Pancreas (tissue), 10 donors: ENCODE measurements around the gene ARHGEF5. TPM values are rescaled to one million over a fixed set of nuclear protein-coding genes. Genes with fewer than 3 reads are reported as not detected.

Source experiments
- ATAC-seq, 4 donors: fragments of 200-7000 bp; cut with Tn5 transposase; one replicate each; pipeline versions ENCODE4 v1.8.0 to v1.9.1; 2020; ENCODE audit warnings: mild to moderate bottlenecking in 4 of 4, moderate library complexity in 4 of 4
- DNase-seq, 6 donors: peaks; one replicate each; pipeline ENCODE4 v3.0.0-alpha.2; 2020
- FAIRE-seq: peaks from 2 replicates; lab custom pipeline; 2012; peaks lifted over from hg19 to GRCh38; lab: Jason Lieb, UNC
- H3K27ac ChIP-seq, 4 donors: fragments of 200-600 bp; sonication (generic); 1 replicate in 3 of 4; 2 replicates in 1 of 4; pipeline versions ENCODE4 v1.5.0 to v1.8.0; 2020
- H3K27me3 ChIP-seq, 4 donors: fragments of 200-600 bp; one replicate each; pipeline ENCODE4 v1.8.0; 2021
- H3K36me3 ChIP-seq, 3 donors: fragments of 200-600 bp; sonication (generic) in 1 of 3; one replicate each; pipeline versions ENCODE4 v1.5.0 to v1.8.0; 2020 to 2021
- H3K4me1 ChIP-seq, 3 donors: fragments of 200-600 bp; one replicate each; pipeline ENCODE4 v1.8.0; 2021
- H3K4me3 ChIP-seq, 4 donors: fragments of 200-600 bp; sonication (generic) in 2 of 4; one replicate each; pipeline versions ENCODE4 v1.5.0 to v1.8.0; 2020 to 2021
- H3K9me3 ChIP-seq, 4 donors: fragments of 200-600 bp; one replicate each; pipeline ENCODE4 v1.8.0; 2021
- WGBS, 2 donors: extraction: QIAGEN DNeasy Blood & Tissue Kit; methylation state at CpG; one replicate each; pipeline ENCODE4 v1.1.7; 2013; 5-methylcytosine and 5-hydroxymethylcytosine counted together
- intact Hi-C, 3 donors: fragments of 100-400 bp; cut with DNase I; formaldehyde crosslinking; loops; one replicate each; pipeline versions ENCODE4 v1.11.1 to v1.14.2; 2022
- polyA plus RNA-seq, 2 donors: library from polyadenylated mRNA; stranded (reverse); fragments of 200-250 nt; gene quantifications; one replicate each; pipeline ENCODE4 v1.2.3, GENCODE V29; 2013
- total RNA-seq, 6 donors: library from RNA; stranded (reverse); fragmentation: NEBNext Ultra II Directional in 4 of 6; extraction: Animal tissue kit (Norgen Biotek cat#: 25700) in 4 of 6; gene quantifications; one replicate each; pipeline versions ENCODE4 v1.2.1 to v1.2.4, GENCODE V29; 2021 to 2023
- TF ChIP-seq, protein P1 (sequence below), 4 donors: fragments of 200-600 bp; sonication (generic) in 3 of 4; IDR thresholded peaks; one replicate each; pipeline versions ENCODE4 v1.5.0 to v1.8.0; 2021; ENCODE audit warnings: antibody characterized with exemption in 4 of 4
- donor health status: healthy with polysubstance abuse.
- donor health status: DM: no; HTN: no; CAD: no; lungs with moderate emphysema.
- donor health status: DM: no; HTN: no; CAD: no.
- donor health status: control.
- donor health status: control.
- donor health status: Bipolar disorder and iron deficiency.
- donor health status: DM: yes; HTN: yes; CAD: no.
- donor health status: DM: no; HTN: no; CAD: no.
- donor health status: DM: no; HTN: no; CAD: no.
- donor health status: DM: yes; HTN: yes; CAD: no.

The ARHGEF5 gene
- total and polyA plus RNA-seq, 8 donors, result 8.4 to 28.4 (median 15.7) TPM

- ATAC-seq (no peak), DNase-seq (peak in 1 of 6 donors; percentile 31), FAIRE-seq (no peak)
- WGBS, 2 donors, result 72 to 84% methylated on average over 9 of the region's 9 CpGs
- no peaks in the 10 kb centered on the region for H3K27me3 ChIP-seq
- no peaks in the 10 kb centered on the region for H3K36me3 ChIP-seq
- no peaks in the 10 kb centered on the region for H3K4me1 ChIP-seq
- intact Hi-C loops, result loop anchor here in 1 of 3 donors (10.0 kb wide), 1 partner anchor 223 kb away; no protein-coding TSS in a partner anchor
- TF ChIP-seq, protein P1, sequence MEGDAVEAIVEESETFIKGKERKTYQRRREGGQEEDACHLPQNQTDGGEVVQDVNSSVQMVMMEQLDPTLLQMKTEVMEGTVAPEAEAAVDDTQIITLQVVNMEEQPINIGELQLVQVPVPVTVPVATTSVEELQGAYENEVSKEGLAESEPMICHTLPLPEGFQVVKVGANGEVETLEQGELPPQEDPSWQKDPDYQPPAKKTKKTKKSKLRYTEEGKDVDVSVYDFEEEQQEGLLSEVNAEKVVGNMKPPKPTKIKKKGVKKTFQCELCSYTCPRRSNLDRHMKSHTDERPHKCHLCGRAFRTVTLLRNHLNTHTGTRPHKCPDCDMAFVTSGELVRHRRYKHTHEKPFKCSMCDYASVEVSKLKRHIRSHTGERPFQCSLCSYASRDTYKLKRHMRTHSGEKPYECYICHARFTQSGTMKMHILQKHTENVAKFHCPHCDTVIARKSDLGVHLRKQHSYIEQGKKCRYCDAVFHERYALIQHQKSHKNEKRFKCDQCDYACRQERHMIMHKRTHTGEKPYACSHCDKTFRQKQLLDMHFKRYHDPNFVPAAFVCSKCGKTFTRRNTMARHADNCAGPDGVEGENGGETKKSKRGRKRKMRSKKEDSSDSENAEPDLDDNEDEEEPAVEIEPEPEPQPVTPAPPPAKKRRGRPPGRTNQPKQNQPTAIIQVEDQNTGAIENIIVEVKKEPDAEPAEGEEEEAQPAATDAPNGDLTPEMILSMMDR (IDR thresholded peaks at IDR 0.05), result no peak
- H3K27ac ChIP-seq, result no peak overlapping the region
- no peak overlapping the region for H3K4me3 ChIP-seq
- H3K9me3 ChIP-seq, result no peaks in the 10 kb centered on the region
Measured at GRCh38 chr7:144398291-144398690, 43.1 kb downstream of the ARHGEF5 start.

- peak in 1 of 6 donors; percentile 37 for DNase-seq
- no peak for ATAC-seq
Measured at GRCh38 chr7:144398911-144399310, 43.7 kb downstream of the ARHGEF5 start.

DNA sequence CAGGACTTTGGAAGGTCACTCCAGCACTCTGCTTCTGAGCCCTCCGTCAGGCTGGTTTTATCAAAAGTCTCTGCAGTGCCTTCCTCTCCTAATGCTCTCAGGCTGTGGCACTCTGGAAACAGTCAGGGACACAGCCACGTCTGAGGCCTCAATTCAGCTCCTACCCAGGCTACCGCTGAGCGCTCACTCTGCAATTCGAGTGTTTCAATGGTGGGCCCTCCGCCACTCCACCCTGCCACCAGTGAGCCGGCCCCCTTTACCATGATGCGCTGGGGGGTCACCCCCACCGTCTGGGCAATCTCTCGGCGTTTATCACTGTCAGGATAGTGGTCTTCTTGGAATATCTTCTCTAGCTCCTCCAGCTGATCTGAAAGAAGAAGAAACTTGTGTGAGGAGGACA lies 44.7 kb downstream of the ARHGEF5 start:
- TF ChIP-seq, protein P1 (IDR thresholded peaks at IDR 0.05), result no peak
- Histone ChIP-seq H3K9me3 (no peaks in the 10 kb centered on the region), H3K27me3 (no peaks in the 10 kb centered on the region), H3K27ac (no peak overlapping the region), H3K4me1 (no peaks in the 10 kb centered on the region), H3K4me3 (no peak overlapping the region), H3K36me3 (no peaks in the 10 kb centered on the region)
- intact Hi-C loops, result loop anchor here in 1 of 3 donors (10.0 kb wide), 1 partner anchor 225 kb away; no protein-coding TSS in a partner anchor
- WGBS, 2 donors, result 74 to 79% methylated on average over 11 of the region's 11 CpGs
- DNase-seq (peak in 1 of 6 donors; percentile 34), FAIRE-seq (no peak), ATAC-seq (no peak)

More at GRCh38 chr7:144398911-144399310, 43.7 kb downstream of the ARHGEF5 start:
- TF ChIP-seq, protein P1 (IDR thresholded peaks at IDR 0.05), result no peak
- Histone ChIP-seq H3K27ac (no peak overlapping the region), H3K36me3 (no peaks in the 10 kb centered on the region), H3K9me3 (no peaks in the 10 kb centered on the region), H3K27me3 (no peaks in the 10 kb centered on the region), H3K4me1 (no peaks in the 10 kb centered on the region), H3K4me3 (no peak overlapping the region)
- FAIRE-seq, result no peak
- intact Hi-C loops, result loop anchor here in 1 of 3 donors (10.0 kb wide), 1 partner anchor 224 kb away; no protein-coding TSS in a partner anchor
- WGBS, 2 donors, result 66 to 77% methylated on average over 6 of the region's 6 CpGs

DNA sequence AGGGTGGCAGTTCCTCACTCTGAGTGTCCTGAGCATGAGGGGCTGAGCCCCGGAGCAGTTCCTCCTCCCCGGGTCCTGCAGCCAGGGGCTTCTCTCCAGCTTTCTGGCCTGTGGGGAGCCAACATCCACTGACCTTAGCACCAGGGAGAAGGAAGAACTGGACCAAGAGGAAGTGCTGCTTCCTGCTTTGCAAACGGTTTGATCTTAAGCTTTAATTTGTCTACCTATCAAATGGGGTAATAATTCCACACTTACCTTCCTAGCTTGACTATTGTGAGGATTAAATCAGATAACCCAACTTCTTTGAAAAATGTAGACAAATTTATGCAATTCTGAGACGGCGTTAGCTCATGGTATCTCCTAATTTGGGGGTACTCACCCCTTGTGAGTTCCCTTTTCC lies 46.3 kb downstream of the ARHGEF5 start:
- FAIRE-seq (no peak), DNase-seq (no peak), ATAC-seq (no peak)
- no peak overlapping the region for H3K27ac ChIP-seq
- H3K4me1 ChIP-seq, result no peaks in the 10 kb centered on the region
- no peaks in the 10 kb centered on the region for H3K9me3 ChIP-seq
- TF ChIP-seq, protein P1 (IDR thresholded peaks at IDR 0.05), result no peak
- WGBS, 2 donors, result 58 to 78% methylated on average over 5 of the region's 5 CpGs
- no peaks in the 10 kb centered on the region for H3K27me3 ChIP-seq
- no peak overlapping the region for H3K4me3 ChIP-seq
- no peaks in the 10 kb centered on the region for H3K36me3 ChIP-seq
- intact Hi-C loops, result no loop called here

DNA sequence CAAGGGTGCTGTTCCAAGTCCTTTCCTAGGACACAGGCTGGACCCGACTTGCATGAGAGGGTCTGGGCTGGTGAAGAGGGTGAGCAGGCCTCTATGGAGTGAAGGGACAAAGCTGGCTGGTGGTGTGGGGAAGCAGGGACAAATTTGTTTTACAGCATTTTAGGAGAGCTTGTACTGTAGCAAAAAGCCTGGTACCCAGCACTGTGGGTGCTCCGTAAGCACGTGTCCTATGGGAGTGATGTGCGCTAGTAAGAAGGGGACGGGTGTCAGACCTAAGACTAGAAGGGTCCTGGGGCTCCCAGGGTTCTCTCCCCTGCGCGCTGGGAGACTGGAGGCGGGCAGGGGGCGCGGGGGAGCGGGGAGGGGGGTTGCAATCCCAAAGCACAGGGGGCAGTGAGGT lies 47.9 kb downstream of the ARHGEF5 start:
- no peaks in the 10 kb centered on the region for H3K36me3 ChIP-seq
- DNase-seq (no peak), ATAC-seq (no peak), FAIRE-seq (no peak)
- intact Hi-C loops, result no loop called here
- no peak overlapping the region for H3K4me3 ChIP-seq
- 82 to 91% methylated on average over 11 of the region's 11 CpGs for WGBS, 2 donors
- TF ChIP-seq, protein P1 (IDR thresholded peaks at IDR 0.05), result no peak
- H3K27ac ChIP-seq, result no peak overlapping the region
- H3K27me3 ChIP-seq, result no peaks in the 10 kb centered on the region
- no peaks in the 10 kb centered on the region for H3K9me3 ChIP-seq
- H3K4me1 ChIP-seq, result no peaks in the 10 kb centered on the region
